ENCODE results near the gene TUSC2.

The TUSC2 gene

GRCh38 chr3:50342813-50343633 is 15.0 kb upstream of the TUSC2 start:
- TF ChIP-seq CTCF (IDR thresholded peaks at IDR 0.05) = no peak

GRCh38 chr3:50341996-50342650 is 14.1 kb upstream of the TUSC2 start:
- no peak for TF ChIP-seq CTCF (IDR thresholded peaks at IDR 0.05)

- no peak for TF ChIP-seq CTCF (IDR thresholded peaks at IDR 0.05)
These were observed 13.5 kb upstream of the TUSC2 start for GRCh38 chr3:50341537-50341936.

- no peak for TF ChIP-seq CTCF (IDR thresholded peaks at IDR 0.05)
These were observed 12.7 kb upstream of the TUSC2 start, which contains the start of gene RASSF1 for GRCh38 chr3:50340448-50341329. TSS of gene RASSF1 (minus strand) at chr3:50340836. CDS start at chr3:50340805, 31 bp downstream.

- no peak for TF ChIP-seq CTCF (IDR thresholded peaks at IDR 0.05)
These were observed 12.1 kb upstream of the TUSC2 start for GRCh38 chr3:50340147-50340447.

GRCh38 chr3:50339485-50340146 is 11.6 kb upstream of the TUSC2 start:
- no peak for TF ChIP-seq CTCF (IDR thresholded peaks at IDR 0.05)

- TF ChIP-seq CTCF (IDR thresholded peaks at IDR 0.05) = no peak
These were observed 10.9 kb upstream of the TUSC2 start for GRCh38 chr3:50338965-50339364.
